GM12873 (cell line): ENCODE results near the gene CCDC141.
A peak's percentile ranks its signal among the peaks of the same experiment; 100 is the strongest.

ENCODE experiments used
- TF ChIP-seq, protein P1 (sequence below): IDR thresholded peaks from 2 replicates; pipeline ENCODE4 v1.5.1; 2012; ENCODE audit warnings: low read depth, mild to moderate bottlenecking, moderate library complexity, low read length, control low read depth; ENCODE audit not compliant: insufficient read depth; ENCODE audit errors: missing control alignments

The CCDC141 gene

DNA sequence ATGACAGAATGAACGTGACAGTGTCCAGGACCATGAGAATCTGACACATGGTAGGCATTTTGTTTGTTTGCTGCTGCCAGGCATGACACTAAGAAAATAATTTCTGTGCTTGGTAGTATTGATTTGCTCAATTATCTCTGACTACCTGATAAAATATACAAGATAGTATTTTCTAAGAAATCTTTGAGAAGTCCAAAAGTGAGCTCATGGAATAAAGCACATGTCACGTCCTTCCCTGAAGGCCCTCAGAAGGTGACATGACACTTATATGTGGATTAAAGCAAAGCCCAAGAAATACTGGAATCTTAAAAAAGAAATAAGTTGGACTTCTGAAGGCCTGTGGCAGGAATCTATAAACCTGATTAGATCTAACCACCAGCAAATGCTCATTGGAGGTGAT lies 238.9 kb downstream of the CCDC141 start:
- TF ChIP-seq, protein P1, sequence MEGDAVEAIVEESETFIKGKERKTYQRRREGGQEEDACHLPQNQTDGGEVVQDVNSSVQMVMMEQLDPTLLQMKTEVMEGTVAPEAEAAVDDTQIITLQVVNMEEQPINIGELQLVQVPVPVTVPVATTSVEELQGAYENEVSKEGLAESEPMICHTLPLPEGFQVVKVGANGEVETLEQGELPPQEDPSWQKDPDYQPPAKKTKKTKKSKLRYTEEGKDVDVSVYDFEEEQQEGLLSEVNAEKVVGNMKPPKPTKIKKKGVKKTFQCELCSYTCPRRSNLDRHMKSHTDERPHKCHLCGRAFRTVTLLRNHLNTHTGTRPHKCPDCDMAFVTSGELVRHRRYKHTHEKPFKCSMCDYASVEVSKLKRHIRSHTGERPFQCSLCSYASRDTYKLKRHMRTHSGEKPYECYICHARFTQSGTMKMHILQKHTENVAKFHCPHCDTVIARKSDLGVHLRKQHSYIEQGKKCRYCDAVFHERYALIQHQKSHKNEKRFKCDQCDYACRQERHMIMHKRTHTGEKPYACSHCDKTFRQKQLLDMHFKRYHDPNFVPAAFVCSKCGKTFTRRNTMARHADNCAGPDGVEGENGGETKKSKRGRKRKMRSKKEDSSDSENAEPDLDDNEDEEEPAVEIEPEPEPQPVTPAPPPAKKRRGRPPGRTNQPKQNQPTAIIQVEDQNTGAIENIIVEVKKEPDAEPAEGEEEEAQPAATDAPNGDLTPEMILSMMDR: no peak

DNA sequence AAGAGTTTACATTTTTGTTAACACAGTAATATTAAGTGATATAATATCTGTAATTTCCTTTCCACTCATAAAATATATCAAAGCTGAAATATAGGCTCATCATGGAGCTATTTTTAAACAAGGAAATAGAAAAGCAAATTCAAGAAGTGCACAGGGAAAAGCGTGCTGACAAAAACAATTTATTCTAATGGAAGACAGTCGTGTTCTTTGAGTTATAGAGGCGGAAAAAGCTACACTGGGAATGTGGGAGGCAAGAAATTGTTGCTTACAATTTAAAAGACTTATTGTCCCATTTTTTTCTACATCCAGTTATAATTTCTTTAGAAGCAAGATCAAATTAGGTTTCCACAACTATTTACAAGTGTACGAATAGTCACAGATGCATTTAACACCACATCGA lies 239.5 kb downstream of the CCDC141 start:
- TF ChIP-seq, protein P1: no peak

DNA sequence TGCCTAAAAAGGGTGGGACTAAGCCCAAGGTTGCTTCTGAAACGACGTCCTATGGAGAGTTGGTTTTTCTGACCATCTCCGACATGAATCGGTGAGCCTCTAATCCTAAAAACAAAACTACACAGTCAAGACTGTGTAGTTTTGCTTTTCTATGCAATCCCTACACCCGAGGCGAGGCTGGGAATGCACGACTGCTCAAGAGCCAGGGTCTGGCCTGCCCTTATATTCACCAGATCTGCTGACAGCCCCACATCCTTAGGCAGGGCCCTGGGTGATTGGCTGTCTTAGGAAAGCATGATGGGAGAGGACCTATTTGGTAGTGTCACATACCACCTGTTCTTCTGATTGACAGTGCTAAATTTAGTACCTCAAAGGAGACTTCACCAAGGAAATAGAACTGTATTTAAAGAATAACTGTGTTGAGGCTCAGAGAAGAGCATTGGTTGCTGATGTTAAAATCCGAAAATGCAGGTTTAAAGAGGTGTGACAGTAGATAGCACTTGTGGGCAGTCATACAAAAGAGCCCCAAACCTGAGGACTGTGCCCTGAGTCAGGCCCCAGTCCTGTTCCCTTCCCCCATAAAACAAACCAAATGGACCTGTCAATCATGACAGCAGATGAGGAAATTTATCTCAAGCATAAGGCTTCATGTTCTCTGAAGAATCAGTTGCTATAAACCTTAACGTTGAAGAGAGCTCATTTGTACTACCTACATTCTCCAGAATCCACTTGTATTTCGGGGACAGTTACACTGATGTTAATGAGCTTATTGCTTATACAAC lies 242.5 kb downstream of the CCDC141 start, which contains the start of gene TTN:
Gene TTN, minus strand, starts transcription at position 197 of the 782 bp plus-strand sequence. CDS start 2,781 bp downstream, outside the sequence.
- TF ChIP-seq, protein P1: no peak

DNA sequence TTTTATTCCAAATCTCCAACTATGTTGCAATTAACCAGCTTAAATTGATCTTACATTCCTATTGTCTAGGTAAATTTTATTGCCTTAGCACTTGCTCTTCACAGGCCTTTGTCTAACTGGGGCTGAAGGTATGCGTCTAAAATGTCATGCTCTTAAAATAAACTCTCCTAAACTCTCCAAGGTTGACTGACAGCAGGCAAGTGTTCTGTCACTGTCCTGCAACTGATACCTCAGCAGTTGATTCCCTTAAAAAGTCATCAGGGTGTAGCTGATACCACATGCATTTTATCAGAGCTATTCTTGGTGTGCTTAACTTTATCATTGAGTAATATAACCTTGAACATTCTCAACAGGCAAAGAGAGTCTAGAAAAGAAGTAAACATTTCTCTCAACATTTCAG lies 243.4 kb downstream of the CCDC141 start:
- TF ChIP-seq, protein P1: no peak

DNA sequence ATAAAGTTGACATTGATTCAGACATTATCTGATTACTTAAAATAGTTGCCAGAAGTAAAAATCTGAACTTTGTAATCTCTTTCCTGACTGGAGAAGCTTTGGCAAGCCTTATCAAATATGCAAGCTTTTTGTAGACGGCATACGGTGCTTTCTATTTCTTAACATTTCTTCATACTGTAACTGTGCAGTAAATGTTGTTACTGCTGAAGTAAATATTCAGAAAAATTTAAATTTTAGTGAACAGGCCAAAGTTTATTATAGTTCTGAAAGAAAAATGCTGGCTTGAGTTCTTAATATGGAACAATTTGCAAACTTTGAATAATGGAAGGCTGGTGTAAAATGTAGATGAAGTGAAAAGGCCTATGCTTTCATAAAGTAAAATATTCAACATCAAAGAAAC lies 244.5 kb downstream of the CCDC141 start:
- TF ChIP-seq, protein P1: no peak

DNA sequence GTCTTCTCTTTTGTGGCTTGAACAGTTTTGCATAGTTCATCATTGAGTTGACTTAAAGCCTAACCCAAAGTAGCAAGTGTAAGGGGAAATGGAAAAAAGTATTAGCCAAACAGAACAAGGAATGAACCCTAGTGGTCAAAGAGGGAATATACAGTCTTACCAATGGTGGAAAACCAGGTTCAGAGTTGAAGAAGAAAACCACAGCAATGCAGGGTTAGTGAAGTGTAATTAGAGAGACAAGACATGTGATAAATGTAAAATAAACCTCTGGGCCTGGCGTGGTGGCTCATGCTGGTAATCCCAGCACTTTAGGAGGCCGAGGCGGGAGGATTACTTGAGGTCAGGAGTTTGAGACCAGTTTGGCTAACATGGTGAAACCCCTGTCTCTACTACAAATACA lies 245.1 kb downstream of the CCDC141 start:
- TF ChIP-seq, protein P1: peak; percentile 61

DNA sequence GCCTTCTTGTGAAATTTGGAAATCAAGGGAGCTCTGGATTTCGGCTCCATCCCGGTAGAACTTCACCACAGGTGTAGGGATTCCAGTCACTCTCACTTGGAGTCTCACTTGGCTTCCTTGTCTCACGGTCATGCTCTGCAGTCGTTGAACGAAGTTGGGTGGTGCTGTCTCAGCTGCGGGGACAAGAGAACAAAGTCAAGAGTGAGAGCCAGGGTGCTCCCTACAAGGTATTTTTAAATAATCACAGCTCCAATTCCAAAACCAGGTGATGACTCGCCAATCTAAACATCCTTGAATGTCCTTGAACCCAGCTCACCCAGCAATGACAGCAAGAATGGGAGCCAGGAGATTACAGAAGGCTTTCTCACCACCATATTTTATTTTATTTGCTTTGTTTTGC lies 249.4 kb downstream of the CCDC141 start:
- TF ChIP-seq, protein P1: no peak
